HS-27A (cell line): ENCODE results near the gene AKAP8L.
"Not testable (repeated sequence)": the region's sequence is repeated elsewhere in the genome, so short reads cannot be mapped to it uniquely, and the experiment has no call there.

Source experiments
- DNase-seq: peaks from one replicate; pipeline ENCODE4 v3.0.0-alpha.2; 2012; ENCODE audit warnings: low read depth, missing footprints

Gene AKAP8L

DNA sequence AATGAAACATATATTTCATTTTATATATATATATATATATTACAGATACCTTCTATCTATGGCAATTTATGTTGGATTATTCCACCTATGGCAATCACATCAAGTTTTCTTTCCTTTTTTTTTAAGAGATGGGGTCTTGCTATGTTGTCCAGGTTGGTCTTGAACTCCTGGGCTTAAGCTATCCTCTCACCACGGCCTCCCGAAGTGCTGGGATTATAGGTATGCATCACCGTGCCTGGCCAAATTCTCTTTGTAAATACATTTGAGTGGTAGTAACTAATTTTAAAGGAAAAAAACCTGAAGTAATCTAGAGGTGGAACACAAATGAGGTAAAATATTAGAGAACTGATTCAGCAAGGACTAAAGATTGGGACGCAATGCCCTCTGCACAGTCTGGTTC lies 64.9 kb downstream of the AKAP8L start:
- DNase-seq = no peak

DNA sequence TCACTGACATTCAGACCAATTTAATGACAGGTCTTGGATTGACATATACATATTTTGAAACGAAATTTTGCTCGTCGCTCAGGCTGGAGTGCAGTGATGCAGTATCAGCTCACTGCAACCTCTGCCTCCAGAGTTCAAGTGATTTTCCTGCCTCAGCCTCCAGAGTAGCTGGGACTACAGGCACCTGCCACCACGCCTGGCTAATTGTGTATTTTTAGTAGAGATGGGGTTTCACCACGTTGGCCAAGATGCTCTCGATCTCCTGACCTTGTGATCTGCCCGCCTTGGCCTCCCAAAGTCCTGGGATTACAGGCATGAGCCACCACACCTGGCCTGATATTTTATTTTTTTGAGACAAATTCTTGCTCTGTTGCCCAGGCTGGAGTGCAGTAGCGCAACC lies 66.3 kb downstream of the AKAP8L start:
- DNase-seq = not testable (repeated sequence)

DNA sequence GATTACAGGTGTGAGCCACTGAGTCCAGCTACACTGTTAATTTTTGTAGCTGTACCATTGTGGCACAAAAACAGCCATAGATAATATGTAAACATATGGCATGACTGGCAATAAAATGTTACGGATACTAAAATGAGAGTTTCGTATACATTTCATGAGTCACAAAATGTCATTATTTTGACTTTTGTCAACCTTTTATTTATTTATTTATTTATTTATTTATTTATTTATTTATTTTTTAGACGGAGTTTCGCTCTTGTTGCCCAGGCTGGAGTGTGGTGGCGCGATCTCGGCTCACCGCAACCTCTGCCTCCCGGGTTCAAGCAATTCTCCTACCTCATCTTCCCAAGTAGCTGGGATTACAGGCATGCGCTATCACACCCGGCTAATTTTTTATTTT lies 77.5 kb downstream of the AKAP8L start:
- DNase-seq = not testable (repeated sequence)

DNA sequence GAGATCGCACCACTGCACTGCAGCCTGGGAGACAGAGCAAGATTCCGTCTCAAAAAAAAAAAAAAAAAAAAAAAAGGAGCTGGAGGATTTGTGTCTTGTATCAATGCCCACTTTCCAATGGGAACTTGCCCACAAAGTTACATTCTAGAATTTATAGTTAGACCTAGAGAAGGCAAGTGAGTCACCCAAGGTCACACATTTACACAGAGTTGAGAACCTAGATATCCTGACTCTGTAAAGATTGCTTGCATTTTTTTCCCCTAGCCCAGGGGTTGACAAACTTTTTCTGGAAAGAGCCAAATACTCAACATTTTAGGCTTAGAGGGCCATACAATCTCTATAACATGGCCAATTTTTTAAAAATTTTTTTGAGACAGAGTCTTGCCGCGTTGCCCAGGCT lies 78.7 kb downstream of the AKAP8L start:
- no peak for DNase-seq

DNA sequence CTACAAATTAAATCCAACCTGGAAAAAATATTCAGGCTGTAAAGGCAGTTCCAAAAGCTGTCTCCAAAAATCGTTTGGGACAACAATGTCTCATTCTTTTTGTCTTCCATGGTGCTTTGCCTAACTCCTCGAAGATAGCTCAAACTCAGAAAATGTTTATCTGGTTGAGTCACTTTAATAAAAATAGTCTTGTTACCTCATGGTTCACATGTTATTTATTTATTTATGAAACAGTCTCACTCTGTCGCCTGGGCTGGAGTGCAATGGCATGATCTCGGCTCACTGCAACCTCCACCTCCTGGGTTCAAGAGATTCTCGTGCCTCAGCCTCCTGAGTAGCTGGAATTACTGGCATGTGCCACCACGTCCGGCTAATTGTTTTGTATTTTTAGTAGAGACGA lies 81.6 kb downstream of the AKAP8L start:
- DNase-seq = no peak

DNA sequence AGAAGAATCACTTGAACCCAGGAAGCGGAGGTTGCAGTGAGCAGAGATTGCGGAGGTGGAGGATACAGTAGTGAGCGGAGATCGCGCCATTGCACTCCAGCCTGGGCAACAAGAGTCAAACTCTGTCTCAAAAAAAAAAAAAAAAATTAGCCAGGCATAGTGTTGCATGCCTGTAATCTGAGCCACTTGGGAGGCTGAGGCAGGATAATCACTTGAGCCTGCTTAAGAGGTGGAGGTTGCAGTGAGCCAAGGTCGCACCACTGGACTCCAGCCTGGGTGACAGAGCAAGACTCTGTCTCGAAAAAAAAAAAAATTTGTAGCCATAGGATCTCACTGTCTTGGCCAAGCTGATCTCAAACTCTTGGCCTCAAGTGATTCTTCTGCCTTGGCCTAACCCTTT lies 82.8 kb downstream of the AKAP8L start:
- not testable (repeated sequence) for DNase-seq

DNA sequence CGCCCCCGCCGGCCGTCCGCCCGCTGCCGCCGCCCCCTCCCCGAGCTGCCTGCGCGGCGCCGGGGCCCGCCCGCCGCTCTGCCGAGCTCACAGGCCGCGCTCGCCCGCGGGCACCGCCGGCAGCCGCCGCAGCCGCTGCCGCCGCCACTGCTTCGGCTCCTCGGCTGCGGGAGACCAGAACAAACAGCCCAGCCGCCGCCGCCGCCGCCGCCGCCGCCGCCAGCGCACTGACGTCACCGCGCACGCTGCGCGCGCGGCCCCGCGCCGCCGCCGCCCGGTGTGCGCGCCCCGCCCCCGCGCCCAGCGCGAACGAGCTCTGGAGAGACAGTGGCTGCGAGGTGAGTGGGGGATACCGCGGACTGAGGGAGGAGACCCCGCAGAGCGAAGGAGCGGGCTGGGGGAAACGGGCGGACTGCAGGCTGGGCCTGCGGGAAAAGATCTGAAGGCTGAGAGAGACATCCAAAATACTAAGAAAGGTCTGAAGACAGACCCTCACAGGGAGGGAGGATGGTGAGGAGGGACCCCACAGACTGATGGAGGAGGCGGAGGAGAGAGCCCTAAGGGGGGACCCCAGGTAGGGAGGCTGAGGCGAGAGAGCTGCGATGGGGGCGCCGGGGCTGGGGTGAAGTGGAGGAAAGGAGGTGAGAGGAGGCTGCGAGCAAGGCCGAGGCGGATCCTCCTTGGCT lies 86.3 kb downstream of the AKAP8L start, which contains the start of gene BRD4:
Gene BRD4, minus strand, starts transcription at position 229 of the 686 bp plus-strand sequence. CDS start 59,440 bp downstream, outside the sequence.
- no peak for DNase-seq

DNA sequence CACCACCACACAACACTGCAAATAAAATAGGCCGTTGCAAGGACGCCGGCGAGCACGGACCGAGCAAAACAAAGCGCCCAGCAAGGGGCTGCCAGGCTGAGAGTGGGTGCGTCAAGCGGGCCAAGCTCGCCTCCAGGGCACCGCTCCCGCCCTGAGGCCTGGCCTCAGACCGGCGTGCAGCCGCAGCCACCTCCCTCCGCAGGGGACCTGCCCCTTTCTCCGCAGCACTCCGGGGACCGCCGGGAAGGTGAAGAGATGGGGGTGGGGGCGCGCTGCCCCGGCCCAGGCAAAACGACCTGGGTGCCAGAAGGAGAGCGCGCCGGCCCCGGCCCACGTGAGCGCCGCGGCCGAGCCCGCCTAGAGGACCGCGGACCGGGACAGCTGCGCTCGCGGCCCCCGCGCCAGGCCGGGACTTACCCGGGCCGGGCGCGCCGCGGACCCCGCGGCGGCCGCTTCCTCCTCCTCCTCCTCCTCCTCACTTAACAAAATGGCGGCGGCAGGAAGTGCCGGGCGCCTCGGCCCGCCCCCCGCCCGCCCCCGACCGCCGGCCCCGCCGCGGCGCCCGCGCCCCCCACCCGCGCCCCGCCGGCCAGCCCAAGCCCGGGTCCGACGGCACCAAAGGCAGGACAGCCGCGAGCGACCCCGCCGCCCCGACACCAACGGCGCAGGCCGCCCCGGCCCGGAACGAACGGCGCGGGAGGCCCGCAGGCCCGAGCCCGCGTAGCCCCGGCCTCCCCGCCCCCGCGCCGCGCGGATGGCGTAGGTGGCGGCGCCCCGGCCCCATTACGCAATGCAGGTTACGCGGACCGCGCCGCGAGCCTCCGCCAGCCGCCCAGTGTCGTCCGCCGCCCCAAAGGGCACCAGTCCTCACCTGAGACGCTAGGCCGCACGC lies 87.1 kb downstream of the AKAP8L start:
- DNase-seq = no peak

DNA sequence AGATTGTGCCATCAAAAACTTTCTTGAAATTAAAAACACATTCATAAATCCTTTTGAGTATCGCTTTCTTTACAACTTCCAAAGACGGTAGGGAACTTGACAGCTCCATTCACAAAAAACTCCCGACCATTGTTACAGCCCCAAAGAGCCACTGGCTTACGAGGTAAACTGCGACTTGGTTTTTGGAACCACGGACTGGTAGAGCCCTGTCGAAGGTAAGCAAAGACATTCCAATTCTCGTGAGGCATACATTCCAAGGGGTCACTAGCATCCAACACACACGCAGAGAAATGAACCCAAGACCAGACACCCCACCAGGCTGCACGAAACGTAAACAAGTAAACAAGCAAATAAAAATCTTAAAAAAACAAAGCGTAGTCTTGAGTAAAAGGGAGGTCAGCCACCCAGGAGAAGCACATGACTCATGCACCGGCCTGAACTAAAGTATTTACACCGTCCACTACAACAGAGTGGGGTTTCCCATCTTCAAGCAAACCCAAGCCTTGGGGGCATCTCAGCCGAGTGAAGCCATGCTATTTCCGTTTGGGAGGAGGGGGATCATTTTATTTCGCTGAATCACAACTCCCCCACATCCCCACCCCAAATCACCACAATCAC lies 87.9 kb downstream of the AKAP8L start:
- no peak for DNase-seq
